ENCODE measurements around the gene OSBPL6.

Gene OSBPL6

GRCh38 chr2:178359192-178359912 is 165.0 kb downstream of the OSBPL6 start:
- DNase-seq (ENCODE audit: low spot score): no peak

- DNase-seq (ENCODE audit: low spot score): no peak
These were observed 167.3 kb downstream of the OSBPL6 start for GRCh38 chr2:178361588-178361987.

GRCh38 chr2:178363252-178363651 is 168.9 kb downstream of the OSBPL6 start:
- DNase-seq (ENCODE audit: low spot score): no peak

DNA sequence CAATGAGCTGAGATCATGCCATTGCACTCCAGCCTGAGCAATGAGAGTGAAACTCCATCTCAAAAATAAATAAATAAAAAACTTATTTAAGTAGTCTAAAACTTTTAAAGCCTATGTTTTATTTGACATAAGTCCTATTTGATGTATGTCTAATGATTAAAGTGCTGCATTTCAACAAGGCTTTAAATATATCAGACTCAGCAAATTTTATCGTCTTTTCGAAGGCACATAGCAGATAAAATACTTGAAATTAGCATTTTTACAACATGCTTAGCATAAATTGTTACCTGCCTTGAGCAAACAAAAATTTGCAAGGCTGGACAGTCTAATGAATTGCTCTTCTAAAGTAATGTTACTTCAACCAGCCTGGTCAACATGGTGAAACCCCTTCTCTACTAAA is 170.8 kb downstream of the OSBPL6 start:
- DNase-seq (ENCODE audit: low spot score): no peak

GRCh38 chr2:178366412-178366811 is 172.1 kb downstream of the OSBPL6 start:
- DNase-seq (ENCODE audit: low spot score): no peak

GRCh38 chr2:178367344-178367743 is 173.0 kb downstream of the OSBPL6 start:
- no peak for DNase-seq (ENCODE audit: low spot score)

- no peak for DNase-seq (ENCODE audit: low spot score)
These were observed 180.6 kb downstream of the OSBPL6 start for GRCh38 chr2:178374865-178375264.

DNA sequence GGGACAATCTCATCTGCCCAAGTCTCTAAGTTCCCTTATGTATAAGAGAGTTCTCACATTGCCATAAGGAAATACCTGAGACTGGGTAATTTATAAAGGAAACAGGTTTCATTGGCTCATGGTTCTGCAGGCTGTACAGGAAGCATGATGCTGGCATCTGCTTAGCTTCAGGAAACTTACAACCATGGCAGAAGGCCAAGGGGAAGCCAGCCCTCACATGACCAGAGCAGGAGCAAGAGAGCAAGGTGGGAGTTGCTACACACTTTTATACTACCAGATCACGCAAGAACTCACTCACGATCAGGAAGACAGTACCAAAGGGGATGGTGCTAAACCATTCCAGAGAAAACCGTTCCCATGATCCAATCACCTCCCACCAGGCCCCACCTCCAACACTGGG is 182.7 kb downstream of the OSBPL6 start:
- no peak for DNase-seq (ENCODE audit: low spot score)

- no peak for DNase-seq (ENCODE audit: low spot score)
These were observed 185.1 kb downstream of the OSBPL6 start for GRCh38 chr2:178379162-178380004.

DNA sequence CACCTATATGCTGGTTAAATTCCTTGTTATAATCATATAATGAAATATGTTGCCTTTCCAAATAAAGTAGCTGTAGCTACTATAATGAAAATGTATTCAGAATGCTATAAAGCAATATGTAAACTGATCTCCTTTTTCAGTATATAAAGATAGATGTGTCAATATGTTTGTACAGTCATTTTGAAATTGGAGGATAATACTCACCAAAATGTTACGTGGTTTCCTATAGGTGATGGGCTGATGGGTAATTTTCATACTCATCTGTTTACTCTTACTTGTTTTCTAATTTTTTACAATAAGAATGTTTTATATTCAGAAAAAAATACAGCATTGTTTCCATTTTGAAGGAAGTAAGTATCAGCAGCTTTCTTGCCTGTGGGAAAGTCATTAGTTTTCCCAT is 186.5 kb downstream of the OSBPL6 start:
- DNase-seq (ENCODE audit: low spot score): no peak

GRCh38 chr2:178383718-178384117 is 189.4 kb downstream of the OSBPL6 start:
- DNase-seq (ENCODE audit: low spot score): no peak

DNA sequence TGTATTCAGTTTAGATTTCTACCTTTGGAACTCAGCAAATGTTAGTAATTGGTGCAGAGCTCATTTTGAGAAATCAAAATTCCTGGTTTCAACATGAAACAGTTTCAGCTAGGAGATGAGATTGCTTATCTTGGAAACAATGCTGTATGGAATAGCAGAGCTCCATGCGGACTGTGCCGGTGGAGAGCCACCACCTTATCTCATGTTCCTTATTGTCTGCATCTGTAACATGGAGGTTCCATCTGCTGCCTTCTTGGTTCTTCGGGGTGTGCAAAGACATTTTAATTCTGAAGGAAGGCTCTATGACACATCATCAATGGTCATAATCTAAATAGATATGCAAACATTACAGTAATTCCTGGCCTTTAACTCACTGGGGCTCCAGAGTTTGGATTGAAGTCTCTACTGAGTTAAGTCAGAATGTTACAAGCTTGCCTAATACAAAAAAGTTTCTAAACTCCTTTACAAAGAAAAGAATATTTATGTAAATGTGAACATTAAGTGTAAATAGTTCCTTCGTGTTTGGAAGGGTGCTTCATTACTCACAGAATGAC is 191.4 kb downstream of the OSBPL6 start:
- no peak for DNase-seq (ENCODE audit: low spot score)

GRCh38 chr2:178386986-178387597 is 192.8 kb downstream of the OSBPL6 start:
- DNase-seq (ENCODE audit: low spot score): no peak

GRCh38 chr2:178388287-178388686 is 194.0 kb downstream of the OSBPL6 start:
- no peak for DNase-seq (ENCODE audit: low spot score)

- DNase-seq (ENCODE audit: low spot score): no peak
These were observed 197.4 kb downstream of the OSBPL6 start for GRCh38 chr2:178391701-178392100.

DNA sequence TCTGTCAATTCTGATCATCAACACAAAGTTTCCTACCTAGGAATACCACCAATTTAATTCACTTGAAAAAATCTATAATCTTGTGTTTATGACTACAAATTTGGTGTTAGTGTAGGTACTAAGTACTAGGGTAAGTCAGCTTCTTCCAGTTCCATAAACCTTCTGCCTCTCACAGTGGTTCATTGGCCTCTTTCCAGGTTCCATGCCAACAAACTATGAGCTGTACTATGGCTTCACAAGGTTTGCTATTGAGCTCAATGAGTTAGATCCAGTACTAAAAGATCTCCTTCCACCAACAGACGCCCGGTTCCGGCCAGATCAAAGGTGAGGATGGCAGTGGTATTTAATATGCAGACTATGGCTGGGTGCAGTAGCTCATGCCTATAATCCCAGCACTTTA is 197.9 kb downstream of the OSBPL6 start:
- DNase-seq (ENCODE audit: low spot score): no peak

DNA sequence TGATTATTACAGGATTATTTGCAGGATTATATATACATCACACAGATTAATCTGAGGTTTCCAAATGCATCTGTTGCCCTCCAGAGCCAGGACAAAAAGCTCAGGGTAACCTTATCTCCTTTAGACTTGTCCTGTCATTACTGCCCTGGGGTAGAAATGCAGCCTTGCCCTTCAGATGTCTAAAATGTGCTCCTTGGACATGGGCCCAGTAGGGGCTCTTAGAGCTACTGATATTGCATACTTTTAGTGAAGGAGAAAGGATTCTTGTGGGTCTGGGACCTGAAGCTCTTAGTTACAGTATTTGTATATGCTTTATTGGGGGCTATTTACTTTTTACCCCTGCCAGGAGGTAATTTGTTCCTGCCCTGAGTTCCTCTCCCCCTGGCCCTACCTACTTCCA is 200.5 kb downstream of the OSBPL6 start:
- no peak for DNase-seq (ENCODE audit: low spot score)

- DNase-seq (ENCODE audit: low spot score): no peak
These were observed 201.0 kb downstream of the OSBPL6 start for GRCh38 chr2:178395295-178395694.

- no peak for DNase-seq (ENCODE audit: low spot score)
These were observed 201.7 kb downstream of the OSBPL6 start for GRCh38 chr2:178395941-178396570.

DNA sequence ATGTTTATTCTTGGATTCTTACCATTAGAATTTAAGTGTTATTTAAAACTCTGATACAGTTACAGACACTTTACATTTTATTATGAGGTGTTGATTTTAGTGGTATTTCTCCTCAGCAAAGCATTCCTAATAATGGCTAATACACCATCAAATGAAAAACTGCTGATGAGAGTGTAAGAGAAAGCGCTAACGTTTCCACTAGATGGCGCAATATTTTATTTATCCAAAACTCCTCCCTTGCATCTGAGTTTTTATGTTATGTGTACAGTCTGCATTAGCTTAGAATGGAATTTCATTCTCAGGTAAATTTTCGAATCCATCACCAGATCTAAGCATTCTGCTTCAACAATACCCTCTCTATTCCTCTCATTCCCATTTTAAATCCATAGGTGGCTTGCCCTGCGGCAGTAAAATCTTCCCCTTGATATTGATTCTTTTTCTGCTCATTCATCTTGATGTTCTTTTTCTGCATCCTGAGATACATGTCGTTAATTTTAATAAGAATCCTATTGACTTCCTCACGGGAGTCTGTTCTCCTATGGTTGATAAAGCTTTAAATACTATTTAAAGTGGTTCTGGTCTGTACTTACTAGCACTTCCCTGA is 202.8 kb downstream of the OSBPL6 start:
- no peak for DNase-seq (ENCODE audit: low spot score)

DNA sequence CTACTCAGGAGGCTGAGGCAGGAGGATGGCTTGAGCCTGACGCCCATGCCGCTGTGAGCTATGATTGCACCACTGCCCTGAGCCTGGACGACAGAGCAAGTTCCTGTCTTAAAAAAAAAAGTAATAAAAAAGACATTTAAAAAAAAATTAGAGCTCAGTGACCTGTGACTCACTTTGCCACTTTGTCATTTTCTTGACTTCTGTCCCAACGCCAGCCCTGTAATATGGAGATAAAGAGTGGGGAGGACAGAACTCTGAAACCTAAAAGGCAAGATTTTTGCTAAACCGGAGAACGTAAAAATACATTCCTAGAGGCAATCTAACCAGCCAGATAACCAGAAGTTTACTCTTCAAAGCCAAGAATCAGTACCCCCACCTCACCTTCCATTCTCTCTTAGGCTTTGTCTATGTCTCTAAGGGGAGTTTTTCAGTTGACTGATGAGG is 207.7 kb downstream of the OSBPL6 start:
- DNase-seq (ENCODE audit: low spot score): no peak
